Sigmoid colon (tissue), 7 donors: ENCODE data around the gene MYH11. TPM values are rescaled to one million over a fixed set of nuclear protein-coding genes. Genes with fewer than 3 reads are reported as not detected.

Experiments
- DNase-seq: peaks from one replicate; pipeline ENCODE4 v3.0.0-alpha.2; 2019
- H3K27ac ChIP-seq, 4 donors: fragments of 200-600 bp; sonication (generic); one replicate each; pipeline ENCODE4 v1.5.1; 2016 to 2019; ENCODE audit warnings: mild to moderate bottlenecking in 1 of 4
- H3K27me3 ChIP-seq, 3 donors: fragments of 200-600 bp; sonication (generic); one replicate each; pipeline ENCODE4 v1.5.1; 2019; ENCODE audit warnings: mild to moderate bottlenecking in 1 of 3
- H3K36me3 ChIP-seq, 4 donors: fragments of 200-600 bp; sonication (generic); one replicate each; pipeline ENCODE4 v1.5.1; 2016 to 2019
- H3K4me1 ChIP-seq, 4 donors: fragments of 200-600 bp; sonication (generic); one replicate each; pipeline ENCODE4 v1.5.1; 2017 to 2019
- H3K4me3 ChIP-seq, 4 donors: fragments of 200-600 bp; sonication (generic); one replicate each; pipeline ENCODE4 v1.5.1; 2017 to 2019; ENCODE audit warnings: mild to moderate bottlenecking in 2 of 4, moderate library complexity in 1 of 4
- H3K9me3 ChIP-seq, 4 donors: fragments of 200-600 bp in 3 of 4; sonication (generic) in 3 of 4; one replicate each; pipeline versions ENCODE4 v1.5.1 to v1.6.1; 2013 to 2019
- CTCF ChIP-seq, 4 experiments: fragments of 450-650 bp in 3 of 4; fragments of 200-600 bp in 1 of 4; IDR thresholded peaks; one replicate each; pipeline ENCODE4 v1.5.1; 2016 to 2019; ENCODE audit warnings: antibody characterized with exemption in 4 of 4, mild to moderate bottlenecking in 3 of 4, moderate library complexity in 2 of 4
- EP300 ChIP-seq, 4 donors: sonication (generic); formaldehyde crosslinking; IDR thresholded peaks; one replicate each; pipeline ENCODE4 v1.6.1; 2017; ENCODE audit warnings: antibody characterized with exemption in 4 of 4
- POLR2A ChIP-seq, 2 donors: fragments of 450-650 bp; IDR thresholded peaks; one replicate each; pipeline ENCODE4 v1.6.1; 2016; ENCODE audit warnings: antibody characterized with exemption in 2 of 2, mild to moderate bottlenecking in 2 of 2, moderate library complexity in 2 of 2
- POLR2AphosphoS5 ChIP-seq, 4 donors: sonication (generic); formaldehyde crosslinking; IDR thresholded peaks; one replicate each; pipeline ENCODE4 v1.6.1; 2017; ENCODE audit warnings: antibody characterized with exemption in 4 of 4
- WGBS, 2 donors: extraction: QIAGEN DNeasy Blood & Tissue Kit; methylation state at CpG; one replicate each; pipeline ENCODE4 v1.1.7; 2013; 5-methylcytosine and 5-hydroxymethylcytosine counted together
- intact Hi-C: fragments of 100-400 bp; cut with DNase I; formaldehyde crosslinking; loops from one replicate; pipeline ENCODE4 v1.15.1; 2023
- polyA plus RNA-seq, 3 donors: library from polyadenylated mRNA; stranded (reverse); fragments of 200-250 nt; gene quantifications; one replicate each; pipeline ENCODE4 v1.2.3, GENCODE V29; 2013
- total RNA-seq, 4 donors: library from RNA; depleted of rRNA; stranded (reverse); fragments of >200 nt; gene quantifications; one replicate each; pipeline ENCODE4 v1.1.0, GENCODE V29; 2016
- donor health status: healthy with polysubstance abuse.
- donor health status: Bipolar disorder and iron deficiency.
- donor health status: healthy.

Gene MYH11
- total and polyA plus RNA-seq, 7 donors, result 5.1 to 11,818 (median 4,282) TPM

- peaks cover 1 to 43% (median 16%) of the 10 kb centered on the region in 4 donors for H3K4me1 ChIP-seq
- H3K27me3 ChIP-seq, result no peaks in the 10 kb centered on the region
- H3K9me3 ChIP-seq, result no peaks in the 10 kb centered on the region
- DNase-seq, result no peak
- H3K4me3 ChIP-seq, result no peak overlapping the region
- peak overlapping the region in 3 of 4 donors; percentile 7 to 48 (median 30) for H3K27ac ChIP-seq
- WGBS, 2 donors, result 84 to 95% methylated on average over 18 of the region's 18 CpGs
- intact Hi-C loops, result no loop called here
- peaks cover 85 to 100% (median 99%) of the 10 kb centered on the region in 4 donors for H3K36me3 ChIP-seq
- no peak for TF ChIP-seq POLR2A (IDR thresholded peaks at IDR 0.05)
- TF ChIP-seq CTCF (IDR thresholded peaks at IDR 0.05), result no peak
- peak; percentile 38 to 56 (median 40) for TF ChIP-seq POLR2AphosphoS5 (IDR thresholded peaks at IDR 0.05)
These were observed 119.6 kb downstream of the MYH11 start for GRCh38 chr16:15737140-15737644.

- DNase-seq, result no peak
- H3K4me3 ChIP-seq, result no peak overlapping the region
- WGBS, 2 donors, result 86 to 87% methylated on average over 7 of the region's 7 CpGs
- intact Hi-C loops, result no loop called here
- H3K4me1 ChIP-seq, result peaks cover 0 to 46% (median 14%) of the 10 kb centered on the region in 4 donors
- TF ChIP-seq EP300 (IDR thresholded peaks at IDR 0.05) (no peak), CTCF (IDR thresholded peaks at IDR 0.05) (no peak), POLR2A (IDR thresholded peaks at IDR 0.05) (no peak), POLR2AphosphoS5 (IDR thresholded peaks at IDR 0.05) (no peak)
- H3K27ac ChIP-seq, result peak overlapping the region in 3 of 4 donors; percentile 7 to 48 (median 30)
- H3K27me3 ChIP-seq, result no peaks in the 10 kb centered on the region
- peaks cover 84 to 100% (median 99%) of the 10 kb centered on the region in 4 donors for H3K36me3 ChIP-seq
- H3K9me3 ChIP-seq, result no peaks in the 10 kb centered on the region
These were observed 120.3 kb downstream of the MYH11 start for GRCh38 chr16:15736529-15736928.

GRCh38 chr16:15735610-15736009, 121.2 kb downstream of the MYH11 start:
- WGBS, 2 donors, result 94 to 95% methylated on average over 3 of the region's 3 CpGs
- intact Hi-C loops, result no loop called here
- Histone ChIP-seq H3K4me1 (peaks cover 0 to 42% (median 15%) of the 10 kb centered on the region in 4 donors), H3K27me3 (no peaks in the 10 kb centered on the region), H3K36me3 (peaks cover 75 to 100% (median 99%) of the 10 kb centered on the region in 4 donors), H3K9me3 (no peaks in the 10 kb centered on the region), H3K4me3 (no peak overlapping the region), H3K27ac (peak overlapping the region in 1 of 4 donors; percentile 48)
- TF ChIP-seq POLR2A (IDR thresholded peaks at IDR 0.05) (no peak), POLR2AphosphoS5 (IDR thresholded peaks at IDR 0.05) (peak; percentile 16 to 59 (median 44)), EP300 (IDR thresholded peaks at IDR 0.05) (no peak), CTCF (IDR thresholded peaks at IDR 0.05) (no peak)
- DNase-seq, result no peak

GRCh38 chr16:15732416-15732815, 124.4 kb downstream of the MYH11 start:
- DNase-seq, result no peak
- Histone ChIP-seq H3K4me3 (no peak overlapping the region), H3K27me3 (no peaks in the 10 kb centered on the region), H3K9me3 (no peaks in the 10 kb centered on the region), H3K4me1 (peaks cover 3 to 43% (median 16%) of the 10 kb centered on the region in 4 donors), H3K36me3 (peaks cover 76 to 100% (median 95%) of the 10 kb centered on the region in 4 donors), H3K27ac (peak overlapping the region; percentile 23 to 71 (median 56))
- 92 to 93% methylated on average over 6 of the region's 6 CpGs for WGBS, 2 donors
- no peak for TF ChIP-seq POLR2A (IDR thresholded peaks at IDR 0.05)
- TF ChIP-seq POLR2AphosphoS5 (IDR thresholded peaks at IDR 0.05), result peak; percentile 51 to 73 (median 62)
- intact Hi-C loops, result no loop called here

GRCh38 chr16:15729152-15729551, 127.7 kb downstream of the MYH11 start:
- Histone ChIP-seq H3K36me3 (peaks cover 75 to 100% (median 95%) of the 10 kb centered on the region in 4 donors), H3K4me3 (no peak overlapping the region), H3K9me3 (no peaks in the 10 kb centered on the region), H3K4me1 (peaks cover 3 to 29% (median 18%) of the 10 kb centered on the region in 4 donors), H3K27me3 (no peaks in the 10 kb centered on the region), H3K27ac (peak overlapping the region; percentile 45 to 71 (median 67))
- DNase-seq, result no peak
- TF ChIP-seq POLR2AphosphoS5 (IDR thresholded peaks at IDR 0.05) (peak in 3 of 4 donors; percentile 23 to 47 (median 34)), CTCF (IDR thresholded peaks at IDR 0.05) (no peak), POLR2A (IDR thresholded peaks at IDR 0.05) (no peak)
- intact Hi-C loops, result no loop called here
- WGBS, 2 donors, result 93 to 95% methylated on average over 7 of the region's 7 CpGs
